Mononuclear cell (primary cell): Measurements from ENCODE around the gene SLC38A10. TPM values are rescaled to one million over a fixed set of nuclear protein-coding genes. Genes with fewer than 3 reads are reported as not detected.

Experiments
- H3K27me3 ChIP-seq: 2 replicates; pipeline ENCODE4 v1.6.0; 2011; ENCODE audit warnings: low read length, control low read depth; ENCODE audit not compliant: insufficient read depth
- H3K4me1 ChIP-seq: 2 replicates; pipeline ENCODE4 v1.5.1; 2011; ENCODE audit warnings: mild to moderate bottlenecking, low read length, control low read depth; ENCODE audit not compliant: insufficient read depth
- H3K4me3 ChIP-seq: 2 replicates; pipeline ENCODE4 v1.5.1; 2011; ENCODE audit warnings: mild to moderate bottlenecking, low read length, moderate library complexity
- H3K9me3 ChIP-seq: 2 replicates; pipeline ENCODE4 v1.5.1; 2011; ENCODE audit warnings: low read depth, mild to moderate bottlenecking, control low read depth, low read length
- total RNA-seq: library from RNA; depleted of rRNA; stranded (reverse); fragments of >200 nt; gene quantifications from one replicate; pipeline ENCODE4 v1.2.3, GENCODE V29; 2012

Gene SLC38A10
- total RNA-seq, 1 donor, result 30.9 TPM

- H3K4me3 ChIP-seq, result peak overlapping the region; percentile 38
- H3K9me3 ChIP-seq, result no peaks in the 10 kb centered on the region
- H3K27me3 ChIP-seq, result no peaks in the 10 kb centered on the region
- H3K4me1 ChIP-seq, result peaks cover 58% of the 10 kb centered on the region
Observed at GRCh38 chr17:81285179-81285878, 9.8 kb downstream of the SLC38A10 start.

- H3K9me3 ChIP-seq, result no peaks in the 10 kb centered on the region
- no peak overlapping the region for H3K4me3 ChIP-seq
- no peaks in the 10 kb centered on the region for H3K27me3 ChIP-seq
- peaks cover 36% of the 10 kb centered on the region for H3K4me1 ChIP-seq
Observed at GRCh38 chr17:81282876-81283275, 12.2 kb downstream of the SLC38A10 start.

- H3K27me3 ChIP-seq, result no peaks in the 10 kb centered on the region
- no peaks in the 10 kb centered on the region for H3K9me3 ChIP-seq
- H3K4me1 ChIP-seq, result peaks cover 29% of the 10 kb centered on the region
- H3K4me3 ChIP-seq, result no peak overlapping the region
Observed at GRCh38 chr17:81282141-81282540, 13.0 kb downstream of the SLC38A10 start.

GRCh38 chr17:81280571-81280970 lies 14.5 kb downstream of the SLC38A10 start:
- no peak overlapping the region for H3K4me3 ChIP-seq
- H3K27me3 ChIP-seq, result no peaks in the 10 kb centered on the region
- no peaks in the 10 kb centered on the region for H3K9me3 ChIP-seq
- peaks cover 13% of the 10 kb centered on the region for H3K4me1 ChIP-seq

- H3K4me3 ChIP-seq, result no peak overlapping the region
- peaks cover 3% of the 10 kb centered on the region for H3K4me1 ChIP-seq
- H3K27me3 ChIP-seq, result no peaks in the 10 kb centered on the region
Observed at GRCh38 chr17:81279278-81280275, 15.5 kb downstream of the SLC38A10 start.

GRCh38 chr17:81278831-81279230 lies 16.3 kb downstream of the SLC38A10 start:
- H3K27me3 ChIP-seq, result no peaks in the 10 kb centered on the region
- H3K9me3 ChIP-seq, result no peaks in the 10 kb centered on the region
- H3K4me1 ChIP-seq, result peaks cover under 1% of the 10 kb centered on the region
- H3K4me3 ChIP-seq, result no peak overlapping the region

More at GRCh38 chr17:81279278-81280275, 15.5 kb downstream of the SLC38A10 start:
- no peaks in the 10 kb centered on the region for H3K9me3 ChIP-seq

GRCh38 chr17:81277946-81278693 lies 17.0 kb downstream of the SLC38A10 start:
- no peaks in the 10 kb centered on the region for H3K27me3 ChIP-seq
- H3K4me1 ChIP-seq, result peaks cover 8% of the 10 kb centered on the region
- no peaks in the 10 kb centered on the region for H3K9me3 ChIP-seq
- H3K4me3 ChIP-seq, result no peak overlapping the region

GRCh38 chr17:81277421-81277820 lies 17.7 kb downstream of the SLC38A10 start:
- peaks cover 14% of the 10 kb centered on the region for H3K4me1 ChIP-seq

GRCh38 chr17:81276781-81277180 lies 18.3 kb downstream of the SLC38A10 start:
- Histone ChIP-seq H3K4me1 (peaks cover 19% of the 10 kb centered on the region), H3K9me3 (no peaks in the 10 kb centered on the region), H3K27me3 (no peaks in the 10 kb centered on the region), H3K4me3 (no peak overlapping the region)

More at GRCh38 chr17:81277421-81277820, 17.7 kb downstream of the SLC38A10 start:
- H3K4me3 ChIP-seq, result no peak overlapping the region
- no peaks in the 10 kb centered on the region for H3K9me3 ChIP-seq
- no peaks in the 10 kb centered on the region for H3K27me3 ChIP-seq

- Histone ChIP-seq H3K4me3 (no peak overlapping the region), H3K27me3 (no peaks in the 10 kb centered on the region)
Observed at GRCh38 chr17:81274471-81274855, 20.6 kb downstream of the SLC38A10 start.

GRCh38 chr17:81273698-81274470 lies 21.2 kb downstream of the SLC38A10 start:
- Histone ChIP-seq H3K9me3 (no peaks in the 10 kb centered on the region), H3K27me3 (no peaks in the 10 kb centered on the region), H3K4me3 (no peak overlapping the region), H3K4me1 (peaks cover 19% of the 10 kb centered on the region)

More at GRCh38 chr17:81274471-81274855, 20.6 kb downstream of the SLC38A10 start:
- Histone ChIP-seq H3K4me1 (peaks cover 19% of the 10 kb centered on the region), H3K9me3 (no peaks in the 10 kb centered on the region)

GRCh38 chr17:81272616-81273015 lies 22.5 kb downstream of the SLC38A10 start:
- H3K4me1 ChIP-seq, result peaks cover 23% of the 10 kb centered on the region
- H3K27me3 ChIP-seq, result no peaks in the 10 kb centered on the region
- no peaks in the 10 kb centered on the region for H3K9me3 ChIP-seq
- H3K4me3 ChIP-seq, result no peak overlapping the region

- peaks cover 28% of the 10 kb centered on the region for H3K4me1 ChIP-seq
- no peaks in the 10 kb centered on the region for H3K27me3 ChIP-seq
- H3K4me3 ChIP-seq, result no peak overlapping the region
- no peaks in the 10 kb centered on the region for H3K9me3 ChIP-seq
Observed at GRCh38 chr17:81271226-81271625, 23.9 kb downstream of the SLC38A10 start.

- Histone ChIP-seq H3K27me3 (no peaks in the 10 kb centered on the region), H3K9me3 (no peaks in the 10 kb centered on the region), H3K4me1 (peaks cover 28% of the 10 kb centered on the region), H3K4me3 (no peak overlapping the region)
Observed at GRCh38 chr17:81270279-81270678, 24.8 kb downstream of the SLC38A10 start.
